ENCODE data around the gene LRP3. TPM values are rescaled to one million over a fixed set of nuclear protein-coding genes. Genes with fewer than 3 reads are reported as not detected.

The LRP3 gene
- total RNA-seq, 1 donor from 2014 or later, result 19.3 TPM

DNA sequence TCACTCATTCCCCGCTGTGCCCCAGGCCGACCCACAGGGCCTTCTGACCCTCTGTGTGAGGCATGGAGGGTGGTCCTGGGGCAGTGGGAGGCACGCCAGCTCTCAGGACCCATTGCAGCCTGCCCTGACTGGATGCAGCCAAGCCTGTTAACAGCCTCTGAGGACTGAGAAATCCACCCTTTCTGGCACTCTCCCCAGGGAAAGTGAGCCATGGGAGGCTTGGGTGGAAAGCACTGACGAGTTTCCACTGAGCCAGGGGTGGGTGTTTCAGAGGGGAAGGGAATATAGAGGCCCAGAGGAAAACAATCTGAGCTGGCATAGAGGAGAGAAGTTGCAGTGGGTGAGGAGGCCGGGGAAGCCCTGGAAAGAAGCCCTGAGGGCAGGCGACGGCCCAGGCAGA lies 62.1 kb downstream of the LRP3 start:
- H3K4me1 ChIP-seq (ENCODE audit: control insufficient read depth in 3 of 3, insufficient read depth in 3 of 3, low read length in 3 of 3), result no peaks in the 10 kb centered on the region
- H3K9ac ChIP-seq (ENCODE audit: low read depth in 1 of 3, low read length in 3 of 3), result no peak overlapping the region
- H3K27ac ChIP-seq (ENCODE audit: low read depth, low read length), result no peak overlapping the region
- no peaks in the 10 kb centered on the region for H3K9me3 ChIP-seq (ENCODE audit: control insufficient read depth in 3 of 3, low read length in 3 of 3)
- H3K36me3 ChIP-seq (ENCODE audit: control insufficient read depth in 3 of 3, insufficient read depth in 3 of 3, low read length in 3 of 3), result no peaks in the 10 kb centered on the region
- H3K27me3 ChIP-seq (ENCODE audit: control insufficient read depth in 3 of 3, insufficient read depth in 3 of 3, low read length in 3 of 3), result peaks cover 0 to 19% (median 8%) of the 10 kb centered on the region in 3 donors
- no peak overlapping the region for H3K4me3 ChIP-seq (ENCODE audit: low read length in 3 of 3)

DNA sequence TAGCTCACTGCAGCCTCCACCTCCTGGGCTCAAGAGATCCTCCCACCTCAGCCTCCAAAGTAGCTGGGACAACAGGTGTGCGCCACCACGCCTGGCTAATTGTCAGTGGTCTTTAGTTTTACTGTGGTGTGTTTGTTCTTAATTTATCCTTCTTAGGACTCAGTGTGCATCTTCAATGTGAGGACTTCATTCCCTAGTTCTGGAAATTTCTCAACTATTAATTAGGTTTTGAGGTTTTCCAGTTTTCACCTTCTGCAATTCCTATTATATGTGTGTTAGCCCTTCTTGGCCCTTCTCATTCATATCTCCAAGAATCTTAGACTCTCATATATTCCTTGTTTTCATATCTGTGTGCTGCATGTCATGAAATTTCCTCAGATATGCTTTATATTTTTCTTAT lies 63.7 kb downstream of the LRP3 start:
- H3K9ac ChIP-seq (ENCODE audit: low read depth in 1 of 3, low read length in 3 of 3), result no peak overlapping the region
- H3K27ac ChIP-seq (ENCODE audit: low read depth, low read length), result no peak overlapping the region
- H3K9me3 ChIP-seq (ENCODE audit: control insufficient read depth in 3 of 3, low read length in 3 of 3), result no peaks in the 10 kb centered on the region
- H3K27me3 ChIP-seq (ENCODE audit: control insufficient read depth in 3 of 3, insufficient read depth in 3 of 3, low read length in 3 of 3), result peaks cover 0 to 16% (median 2%) of the 10 kb centered on the region in 3 donors
- H3K36me3 ChIP-seq (ENCODE audit: control insufficient read depth in 3 of 3, insufficient read depth in 3 of 3, low read length in 3 of 3), result no peaks in the 10 kb centered on the region
- peaks cover 0 to 5% (median 0%) of the 10 kb centered on the region in 3 donors for H3K4me1 ChIP-seq (ENCODE audit: control insufficient read depth in 3 of 3, insufficient read depth in 3 of 3, low read length in 3 of 3)
- H3K4me3 ChIP-seq (ENCODE audit: low read length in 3 of 3), result no peak overlapping the region

Other genes with a start within 250 kb of the LRP3 start
- 7.8 TPM for gene CEP89, start 222.4 kb upstream of the LRP3 start, total RNA-seq
- gene FAAP24, start 222.1 kb upstream of the LRP3 start, total RNA-seq, result 1.0 TPM
- 0.52 TPM for gene RHPN2, start 129.4 kb upstream of the LRP3 start, total RNA-seq
- gene GPATCH1, start 113.1 kb upstream of the LRP3 start, total RNA-seq, result 6.3 TPM
- gene WDR88, start 62.2 kb upstream of the LRP3 start, total RNA-seq, result not detected
- gene SLC7A10, start 31.5 kb downstream of the LRP3 start, total RNA-seq, result 9.4 TPM
- gene CEBPA, start 108.2 kb downstream of the LRP3 start, total RNA-seq, result 17.2 TPM
- 14.1 TPM for gene CEBPG, start 179.4 kb downstream of the LRP3 start, total RNA-seq